BJ (cell line): ENCODE data around the gene NXF1. TPM values are rescaled to one million over a fixed set of nuclear protein-coding genes. Genes with fewer than 3 reads are reported as not detected.

Experiments used
- CTCF ChIA-PET: fragments of 350-600 bp; formaldehyde crosslinking; extraction: SDS; loops from one replicate; lab custom pipeline; 2021; ENCODE audit warnings: antibody characterized with exemption, inconsistent platforms; lab: Yijun Ruan, JAX
- POLR2A ChIA-PET: fragments of 300-600 bp; sonication (Branson Sonifier 250); formaldehyde crosslinking; extraction: SDS; loops from one replicate; lab custom pipeline; 2021; ENCODE audit warnings: antibody characterized with exemption; lab: Charles Lee
- DNase-seq: peaks from one replicate; pipeline ENCODE4 v3.0.0-alpha.2; 2011; ENCODE audit warnings: low read depth
- H3K27me3 ChIP-seq: 2 replicates; pipeline ENCODE4 v1.6.0; 2011; ENCODE audit warnings: low read length; ENCODE audit not compliant: control insufficient read depth, insufficient read depth
- H3K36me3 ChIP-seq: 2 replicates; pipeline ENCODE4 v1.5.1; 2011; ENCODE audit warnings: low read length; ENCODE audit not compliant: control insufficient read depth, insufficient read depth
- H3K4me3 ChIP-seq: 2 replicates; pipeline ENCODE4 v1.5.1; 2011; ENCODE audit warnings: low read depth, mild to moderate bottlenecking, control low read depth, low read length
- CTCF ChIP-seq: IDR thresholded peaks from 2 replicates; pipeline ENCODE4 v1.5.1; 2011; ENCODE audit warnings: low read depth, mild to moderate bottlenecking, control low read depth, inconsistent platforms, low read length, moderate library complexity; ENCODE audit not compliant: insufficient read depth
- polyA plus RNA-seq: library from polyadenylated mRNA; depleted of rRNA; stranded (reverse); fragments of >200 nt; gene quantifications from 2 replicates; pipeline ENCODE4 v1.2.3, GENCODE V29; 2011

Gene NXF1
- polyA plus RNA-seq, 1 experiment: 51.0 TPM

- no peaks in the 10 kb centered on the region for H3K27me3 ChIP-seq
- peaks cover 44% of the 10 kb centered on the region for H3K36me3 ChIP-seq
- DNase-seq: no peak
- ChIA-PET CTCF (interaction anchor here (0.6 to 2.4 kb wide), 3 partner anchors 14 to 55 kb away, joined by 3 to 14 read pairs (median 4); partner anchors contain the start of genes STX5 and TMEM179B), POLR2A (no interaction called here)
- TF ChIP-seq CTCF: no peak
- no peak overlapping the region for H3K4me3 ChIP-seq
Measured at GRCh38 chr11:62801071-62801470, 4.2 kb downstream of the NXF1 start.

GRCh38 chr11:62799486-62799885 lies 5.8 kb downstream of the NXF1 start:
- DNase-seq: no peak
- CTCF ChIA-PET: interaction anchor here (2.4 kb wide), 1 partner anchor 13 kb away, joined by 14 read pairs; the partner anchor contains the start of gene TMEM179B
- Histone ChIP-seq H3K27me3 (no peaks in the 10 kb centered on the region), H3K4me3 (no peak overlapping the region), H3K36me3 (peaks cover 50% of the 10 kb centered on the region)
- POLR2A ChIA-PET: no interaction called here
- no peak for TF ChIP-seq CTCF

DNA sequence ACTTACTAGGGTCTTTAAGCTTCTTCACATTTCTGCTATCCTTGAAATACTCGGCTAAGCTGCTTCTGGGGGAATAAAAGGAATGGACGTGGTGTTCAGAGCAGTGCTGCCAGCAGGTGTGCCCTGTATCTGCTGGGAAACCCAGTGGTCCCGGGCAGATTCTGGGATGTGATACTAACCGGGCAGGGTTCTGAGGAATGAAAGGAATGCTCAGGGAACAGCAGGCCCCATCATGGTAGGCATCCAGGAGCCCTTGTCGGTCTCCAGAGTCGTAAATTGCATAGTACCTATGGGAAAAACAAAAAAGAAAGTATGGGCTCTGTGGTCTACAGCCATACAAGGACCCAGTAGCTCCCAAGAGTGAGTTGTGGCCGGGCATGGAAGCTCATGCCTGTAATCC lies 9.0 kb downstream of the NXF1 start:
- Histone ChIP-seq H3K27me3 (no peaks in the 10 kb centered on the region), H3K36me3 (peaks cover 43% of the 10 kb centered on the region), H3K4me3 (no peak overlapping the region)
- DNase-seq: no peak
- TF ChIP-seq CTCF: no peak
- ChIA-PET CTCF (interaction anchor here (1.8 kb wide), 1 partner anchor 9 kb away, joined by 5 read pairs; the partner anchor contains the start of gene TMEM179B), POLR2A (no interaction called here)

DNA sequence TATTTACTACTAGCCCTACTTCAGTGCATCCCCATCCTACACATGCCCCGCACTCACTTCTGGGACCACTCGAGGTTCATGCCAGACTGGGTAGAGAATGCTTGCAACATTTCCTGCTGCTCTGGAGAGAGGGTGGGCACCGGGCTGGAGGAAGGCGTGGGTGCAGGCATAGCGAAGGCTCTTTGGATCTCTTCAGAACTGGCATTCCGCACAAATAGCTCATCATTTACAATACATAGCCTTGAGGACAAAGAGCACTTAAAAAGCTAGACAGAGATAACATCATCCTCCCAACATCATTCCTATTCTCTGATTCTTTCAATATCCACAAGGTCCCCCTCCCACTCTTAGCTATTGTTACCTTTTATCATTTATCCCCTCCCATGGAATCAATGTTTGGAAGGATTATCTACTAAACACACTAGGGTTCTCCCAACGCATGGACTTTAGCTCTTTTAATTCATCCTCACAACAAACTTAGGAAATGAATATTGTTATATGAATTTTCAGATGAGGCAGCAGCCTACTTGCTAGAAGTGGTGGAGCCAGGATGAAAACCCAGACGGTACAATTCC lies 11.0 kb downstream of the NXF1 start:
- no peak for TF ChIP-seq CTCF
- CTCF ChIA-PET: no interaction called here
- Histone ChIP-seq H3K36me3 (peaks cover 34% of the 10 kb centered on the region), H3K4me3 (no peak overlapping the region), H3K27me3 (no peaks in the 10 kb centered on the region)
- DNase-seq: no peak
- POLR2A ChIA-PET: interaction anchor here (0.6 kb wide), 1 partner anchor 38 kb away, joined by 3 read pairs; the partner anchor contains the start of gene STX5

DNA sequence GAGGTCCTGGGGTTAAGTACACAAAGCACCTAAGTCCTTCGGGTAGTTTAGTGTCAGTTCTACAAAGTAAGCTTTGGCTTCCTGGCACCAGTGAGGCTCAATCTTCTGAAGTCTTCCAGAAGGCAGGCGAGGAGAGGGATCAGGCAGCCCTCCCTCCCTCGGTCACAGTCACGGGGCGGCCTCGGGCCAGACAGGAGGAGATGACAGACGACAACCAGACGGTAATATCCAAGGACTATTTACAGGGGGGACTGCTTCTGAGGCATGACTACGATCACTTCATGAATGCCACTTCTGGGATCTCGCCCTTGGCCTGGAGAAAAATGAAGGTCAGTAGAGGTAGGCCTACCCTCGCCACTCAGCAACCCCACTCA lies 13.1 kb downstream of the NXF1 start:
- ChIA-PET CTCF (no interaction called here), POLR2A (no interaction called here)
- H3K36me3 ChIP-seq: peaks cover 23% of the 10 kb centered on the region
- TF ChIP-seq CTCF: no peak
- no peaks in the 10 kb centered on the region for H3K27me3 ChIP-seq
- no peak for DNase-seq
- H3K4me3 ChIP-seq: no peak overlapping the region
